SK-N-MC (cell line): ENCODE measurements around the gene SLC15A2.

Experiments
- EZH2 ChIP-seq: fragments of 200-600 bp; sonication (generic); IDR thresholded peaks from one replicate; pipeline ENCODE4 v1.6.1; 2017; ENCODE audit warnings: antibody characterized with exemption
- POLR2AphosphoS5 ChIP-seq: IDR thresholded peaks from 2 replicates; pipeline ENCODE4 v1.6.1; 2012; ENCODE audit warnings: mild to moderate bottlenecking, low read depth, low read length, borderline replicate concordance

DNA sequence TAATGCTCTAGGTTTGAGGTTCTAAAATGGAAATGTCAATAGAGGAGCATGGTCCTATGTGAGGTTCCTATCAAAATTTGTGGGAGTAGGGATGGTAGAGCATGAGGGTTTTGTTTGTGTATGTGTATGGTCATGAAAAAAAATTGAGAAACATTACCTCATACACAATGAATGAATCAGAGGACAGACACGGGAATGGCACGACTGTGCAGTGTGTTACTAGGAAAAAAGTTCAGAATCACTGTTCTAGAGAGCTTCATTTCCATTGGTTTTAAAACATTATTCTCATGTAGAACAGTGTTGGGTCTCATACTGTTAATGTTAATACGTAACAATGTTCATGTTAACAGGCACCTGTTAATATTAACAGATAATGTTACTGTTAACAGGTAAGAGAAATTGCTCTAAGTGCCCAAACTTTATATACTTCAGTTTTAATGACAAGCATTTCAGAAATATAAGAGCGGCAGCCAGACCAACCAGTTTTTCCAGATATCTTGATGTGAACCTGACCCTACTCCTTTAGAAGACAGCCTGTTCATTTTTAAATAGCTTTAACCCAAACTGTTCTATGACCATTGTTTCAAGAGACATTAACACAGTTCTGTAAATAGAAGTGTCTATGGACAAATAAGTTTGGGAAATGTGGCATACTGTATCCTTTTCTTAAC is 48.0 kb downstream of the SLC15A2 start:
- TF ChIP-seq POLR2AphosphoS5 = no peak
- TF ChIP-seq EZH2 = no peak
